HFFc6 (cell line): ENCODE data around the gene MAST4. TPM values are rescaled to one million over a fixed set of nuclear protein-coding genes. Genes with fewer than 3 reads are reported as not detected.
"Not testable (repeated sequence)": the region's sequence is repeated elsewhere in the genome, so short reads cannot be mapped to it uniquely, and the experiment has no call there.

Source experiments
- DNase-seq: peaks from one replicate; pipeline ENCODE4 v3.0.0-alpha.2; 2018
- H3K27ac Mint-ChIP-seq: 2 replicates; pipeline ENCODE4 v1.8.0; 2020; ENCODE audit warnings: mild to moderate bottlenecking, mixed read lengths
- H3K27me3 Mint-ChIP-seq: 2 replicates; pipeline ENCODE4 v1.8.0; 2021; ENCODE audit warnings: mild to moderate bottlenecking, moderate library complexity, mixed read lengths; ENCODE audit not compliant: insufficient read depth
- H3K36me3 Mint-ChIP-seq: 2 replicates; pipeline ENCODE4 v1.8.0; 2021; ENCODE audit warnings: low read depth, mixed read lengths
- H3K4me1 Mint-ChIP-seq: 2 replicates; pipeline ENCODE4 v1.8.0; 2020; ENCODE audit warnings: low read depth, mixed read lengths
- H3K4me3 Mint-ChIP-seq: 2 replicates; pipeline ENCODE4 v1.8.0; 2020; ENCODE audit warnings: mild to moderate bottlenecking, moderate library complexity, mixed read lengths
- H3K9me3 Mint-ChIP-seq: 2 replicates; pipeline ENCODE4 v1.8.0; 2020; ENCODE audit warnings: mild to moderate bottlenecking, mixed read lengths
- total RNA-seq, 6 experiments: library from RNA; stranded (reverse); fragmentation: NEBNext Ultra II Directional; extraction: Animal tissue kit (Norgen Biotek cat#: 25700); gene quantifications; 2 replicates in 1 of 6; 3 replicates in 5 of 6; pipeline ENCODE4 v1.2.3, GENCODE V29; 2021
- TF ChIP-seq, protein P1 (sequence below): fragments of 200-600 bp; sonication (generic); IDR thresholded peaks from 2 replicates; pipeline ENCODE4 v1.5.0; 2021; ENCODE audit warnings: antibody characterized with exemption, mild to moderate bottlenecking

MAST4 gene
- total RNA-seq, 6 experiments from 2014 or later: 3.0 to 5.6 (median 3.9) TPM

DNA sequence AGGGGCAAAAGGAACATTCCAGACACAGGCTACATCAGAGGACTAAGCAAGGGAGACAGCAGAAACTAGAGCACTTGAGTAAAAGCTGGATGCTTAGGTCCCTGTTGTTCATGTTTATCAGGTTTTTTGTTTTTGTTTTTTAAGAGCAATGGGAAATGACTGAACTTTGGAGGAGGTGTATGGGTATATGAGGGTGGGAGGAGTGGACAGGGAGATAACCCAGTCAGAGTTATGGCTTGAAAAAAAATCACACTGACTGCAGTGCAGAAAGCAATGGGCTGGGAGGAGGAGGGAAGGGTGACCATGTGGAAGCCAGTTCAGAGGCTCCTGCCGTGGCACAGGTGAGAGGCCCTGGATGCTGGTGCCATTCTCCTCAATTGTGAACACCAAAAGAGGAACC lies 522.8 kb downstream of the MAST4 start:
- no peaks in the 10 kb centered on the region for H3K36me3 Mint-ChIP-seq
- no peak for DNase-seq
- no peak overlapping the region for H3K27ac Mint-ChIP-seq
- no peak overlapping the region for H3K4me3 Mint-ChIP-seq
- no peaks in the 10 kb centered on the region for H3K4me1 Mint-ChIP-seq
- H3K9me3 Mint-ChIP-seq: no peaks in the 10 kb centered on the region
- TF ChIP-seq, protein P1, sequence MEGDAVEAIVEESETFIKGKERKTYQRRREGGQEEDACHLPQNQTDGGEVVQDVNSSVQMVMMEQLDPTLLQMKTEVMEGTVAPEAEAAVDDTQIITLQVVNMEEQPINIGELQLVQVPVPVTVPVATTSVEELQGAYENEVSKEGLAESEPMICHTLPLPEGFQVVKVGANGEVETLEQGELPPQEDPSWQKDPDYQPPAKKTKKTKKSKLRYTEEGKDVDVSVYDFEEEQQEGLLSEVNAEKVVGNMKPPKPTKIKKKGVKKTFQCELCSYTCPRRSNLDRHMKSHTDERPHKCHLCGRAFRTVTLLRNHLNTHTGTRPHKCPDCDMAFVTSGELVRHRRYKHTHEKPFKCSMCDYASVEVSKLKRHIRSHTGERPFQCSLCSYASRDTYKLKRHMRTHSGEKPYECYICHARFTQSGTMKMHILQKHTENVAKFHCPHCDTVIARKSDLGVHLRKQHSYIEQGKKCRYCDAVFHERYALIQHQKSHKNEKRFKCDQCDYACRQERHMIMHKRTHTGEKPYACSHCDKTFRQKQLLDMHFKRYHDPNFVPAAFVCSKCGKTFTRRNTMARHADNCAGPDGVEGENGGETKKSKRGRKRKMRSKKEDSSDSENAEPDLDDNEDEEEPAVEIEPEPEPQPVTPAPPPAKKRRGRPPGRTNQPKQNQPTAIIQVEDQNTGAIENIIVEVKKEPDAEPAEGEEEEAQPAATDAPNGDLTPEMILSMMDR: no peak
- H3K27me3 Mint-ChIP-seq: no peaks in the 10 kb centered on the region

DNA sequence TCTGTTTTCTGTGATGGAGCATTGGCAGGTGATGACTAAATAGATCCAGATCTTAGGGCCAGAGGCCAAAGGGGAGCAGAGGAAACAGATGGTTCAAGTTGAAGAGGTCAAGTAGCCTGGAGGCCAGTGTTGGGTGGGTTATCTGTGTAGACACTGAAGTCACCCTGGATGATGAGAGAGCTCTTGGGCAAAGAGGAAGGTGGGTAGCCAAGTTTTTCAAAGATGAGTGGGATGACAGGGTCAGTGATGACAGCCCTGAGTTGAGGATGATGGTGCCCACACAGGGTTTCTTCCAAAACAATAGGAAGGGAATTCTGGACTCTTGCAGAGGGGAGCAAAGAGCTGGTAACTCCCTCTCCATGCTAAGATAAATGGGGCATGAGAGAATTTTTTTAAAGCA lies 523.8 kb downstream of the MAST4 start:
- Mint-ChIP-seq H3K4me3 (no peak overlapping the region), H3K36me3 (no peaks in the 10 kb centered on the region), H3K9me3 (no peaks in the 10 kb centered on the region), H3K27me3 (no peaks in the 10 kb centered on the region), H3K27ac (no peak overlapping the region), H3K4me1 (no peaks in the 10 kb centered on the region)
- TF ChIP-seq, protein P1: no peak
- no peak for DNase-seq

DNA sequence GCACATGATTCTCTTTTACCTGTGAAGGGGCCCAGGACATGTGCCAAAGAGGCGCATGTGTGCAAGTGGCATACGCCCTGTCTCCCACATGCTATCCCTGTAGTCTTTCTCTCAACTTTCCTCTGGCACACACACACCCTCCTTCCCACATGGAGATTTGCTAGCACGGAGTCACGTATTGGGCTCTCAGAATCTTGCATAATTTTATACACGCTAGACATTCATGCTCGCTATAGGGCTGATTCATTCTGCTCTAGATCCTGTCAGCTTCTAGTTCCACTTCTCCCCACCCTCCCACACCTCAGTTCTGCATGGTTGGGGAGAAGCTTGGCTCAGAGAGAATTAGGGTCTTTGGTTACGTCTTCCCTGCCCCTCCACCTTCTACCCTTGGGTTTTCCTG lies 527.6 kb downstream of the MAST4 start:
- Mint-ChIP-seq H3K36me3 (no peaks in the 10 kb centered on the region), H3K4me1 (no peaks in the 10 kb centered on the region), H3K4me3 (no peak overlapping the region), H3K27me3 (no peaks in the 10 kb centered on the region), H3K27ac (no peak overlapping the region), H3K9me3 (no peaks in the 10 kb centered on the region)
- no peak for DNase-seq
- TF ChIP-seq, protein P1: no peak

DNA sequence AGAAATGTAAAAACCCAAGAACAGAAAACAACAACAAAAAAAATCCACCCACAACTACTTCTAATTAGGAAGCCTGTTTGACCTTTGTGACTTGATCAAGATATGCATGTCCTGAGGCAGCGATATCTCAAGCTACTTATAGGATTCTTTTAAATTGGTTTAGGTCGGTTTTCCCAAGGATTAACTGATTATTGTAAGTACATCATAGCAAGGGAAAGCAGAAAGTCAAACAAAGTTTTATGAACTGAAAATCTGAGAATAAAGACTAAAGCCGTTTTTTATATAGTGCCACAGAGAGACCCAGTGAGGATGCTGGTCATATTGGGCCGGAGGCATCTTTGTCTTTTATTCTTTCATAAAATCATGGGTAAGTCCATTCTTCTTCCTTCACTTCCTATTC lies 528.4 kb downstream of the MAST4 start:
- DNase-seq: no peak
- no peak overlapping the region for H3K27ac Mint-ChIP-seq
- TF ChIP-seq, protein P1: no peak
- no peaks in the 10 kb centered on the region for H3K4me1 Mint-ChIP-seq
- H3K9me3 Mint-ChIP-seq: no peaks in the 10 kb centered on the region
- H3K36me3 Mint-ChIP-seq: no peaks in the 10 kb centered on the region
- H3K4me3 Mint-ChIP-seq: no peak overlapping the region
- no peaks in the 10 kb centered on the region for H3K27me3 Mint-ChIP-seq

DNA sequence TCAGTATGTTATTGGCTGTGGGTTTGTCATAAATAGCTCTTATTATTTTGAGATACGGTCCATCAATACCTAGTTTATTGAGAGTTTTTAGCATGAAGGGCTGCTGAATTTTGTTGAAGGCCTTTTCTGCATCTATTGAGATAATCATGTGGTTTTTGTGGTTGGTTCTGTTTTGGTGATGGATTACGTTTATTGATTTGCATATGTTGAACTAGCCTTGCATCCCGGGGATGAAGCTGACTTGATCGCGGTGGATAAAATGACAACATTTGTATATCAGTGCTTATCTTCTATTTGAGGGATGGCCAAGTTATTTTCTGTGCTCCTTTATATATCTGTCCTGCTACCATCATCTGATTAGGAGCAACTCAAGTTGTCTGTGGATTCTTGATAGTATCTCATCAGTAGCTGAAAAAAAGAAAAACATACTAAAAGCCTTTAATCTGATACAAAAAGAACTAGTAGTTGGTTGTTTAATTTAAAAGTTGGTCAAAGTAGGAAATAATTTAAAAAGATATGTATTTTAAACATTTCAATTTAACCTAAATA lies 531.2 kb downstream of the MAST4 start:
- H3K36me3 Mint-ChIP-seq, H3K4me3 Mint-ChIP-seq, H3K9me3 Mint-ChIP-seq, H3K27ac Mint-ChIP-seq, H3K4me1 Mint-ChIP-seq, DNase-seq, H3K27me3 Mint-ChIP-seq: not testable (repeated sequence)

DNA sequence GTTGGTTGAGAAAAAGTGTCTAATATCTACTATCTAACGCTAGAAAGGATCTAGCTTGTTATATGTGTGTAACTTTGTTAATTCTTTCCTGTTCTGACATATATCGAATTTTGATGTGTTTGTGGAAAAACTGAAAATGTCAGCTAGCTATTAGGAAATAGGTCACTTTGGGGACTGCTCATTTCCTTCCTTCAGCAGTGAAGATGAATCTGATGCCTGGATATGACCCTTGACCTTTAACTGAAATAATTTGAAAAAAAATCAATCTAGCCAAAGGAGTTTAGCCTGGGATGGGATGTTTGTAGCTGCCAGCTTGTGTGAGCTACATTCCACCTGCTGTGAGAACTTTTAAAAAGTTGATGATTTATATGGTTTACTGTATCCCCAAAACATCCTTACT lies 533.6 kb downstream of the MAST4 start:
- DNase-seq: no peak
- no peaks in the 10 kb centered on the region for H3K36me3 Mint-ChIP-seq
- H3K9me3 Mint-ChIP-seq: no peaks in the 10 kb centered on the region
- H3K4me3 Mint-ChIP-seq: no peak overlapping the region
- no peaks in the 10 kb centered on the region for H3K27me3 Mint-ChIP-seq
- H3K27ac Mint-ChIP-seq: no peak overlapping the region
- no peaks in the 10 kb centered on the region for H3K4me1 Mint-ChIP-seq
- TF ChIP-seq, protein P1: no peak
